ENCODE results near the gene EPHB3. TPM values are rescaled to one million over a fixed set of nuclear protein-coding genes. Genes with fewer than 3 reads are reported as not detected.

EPHB3 gene
- total RNA-seq, 2 donors from 2014 or later: 40.1 to 64.2 TPM

- intact Hi-C loops (cut with DNase I): no loop called here
- no peaks in the 10 kb centered on the region for H3K9me3 ChIP-seq
- no peak overlapping the region for H3K27ac ChIP-seq
- no peaks in the 10 kb centered on the region for H3K36me3 ChIP-seq
- no peaks in the 10 kb centered on the region for H3K27me3 ChIP-seq
- DNase-seq: no peak
- no peak overlapping the region for H3K4me3 ChIP-seq
- no peaks in the 10 kb centered on the region for H3K4me1 ChIP-seq
- no peak overlapping the region for H3K9ac ChIP-seq (ENCODE audit: low read depth in 2 of 2, low read length in 2 of 2)
- no peak for TF ChIP-seq CTCF (IDR thresholded peaks at IDR 0.05)
Measured at GRCh38 chr3:184580376-184580775, 18.8 kb downstream of the EPHB3 start.

- no peaks in the 10 kb centered on the region for H3K27me3 ChIP-seq
- no peaks in the 10 kb centered on the region for H3K36me3 ChIP-seq
Measured at GRCh38 chr3:184581331-184581855, 19.8 kb downstream of the EPHB3 start.

DNA sequence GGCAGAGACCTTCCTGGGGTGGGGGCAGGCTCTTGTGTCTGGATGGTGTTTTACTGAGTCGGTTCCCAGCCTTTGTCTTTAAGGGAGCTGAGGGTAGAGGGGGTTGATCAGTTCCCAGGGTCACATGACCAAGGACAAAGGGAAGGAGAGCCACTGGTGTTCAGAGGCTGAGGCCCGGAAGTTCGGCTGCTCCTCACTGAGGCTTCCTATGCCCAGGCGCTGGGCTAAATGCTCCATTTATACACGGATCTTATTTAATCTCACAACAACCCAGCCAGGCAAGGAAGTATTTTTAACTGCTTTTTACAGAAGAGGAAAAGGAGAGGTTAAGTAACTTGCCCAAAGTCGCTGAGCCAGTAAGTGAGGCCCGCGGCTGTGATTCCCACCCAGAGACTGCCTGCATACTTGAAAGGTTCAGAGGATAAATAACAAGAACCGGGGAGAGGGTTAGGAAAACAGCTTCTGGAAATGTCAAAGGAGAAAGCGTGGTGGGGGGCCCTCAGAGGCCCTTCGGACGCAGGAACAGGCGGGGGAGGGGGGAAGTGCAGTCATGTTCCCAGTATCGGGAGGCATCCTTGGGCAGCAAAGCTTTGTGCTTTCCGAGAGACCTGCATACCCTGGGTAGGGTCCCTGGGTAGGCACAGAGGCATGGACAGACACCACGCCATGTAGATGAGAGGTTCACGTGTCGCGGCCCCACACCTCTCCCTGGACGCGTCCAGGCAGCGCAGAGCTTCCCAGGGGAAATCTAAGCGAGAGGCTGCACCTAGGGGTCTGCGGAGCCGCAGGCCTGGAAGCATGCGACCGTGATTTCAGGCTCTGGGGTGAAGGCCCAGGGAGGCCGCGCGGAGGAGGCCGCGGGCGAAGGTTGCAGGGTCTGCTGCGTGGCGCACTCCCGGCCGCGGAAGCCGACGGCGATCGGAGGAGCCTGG, 21.3 kb downstream of the EPHB3 start:
- no peak for TF ChIP-seq CTCF (IDR thresholded peaks at IDR 0.05)
- no peak for DNase-seq
- no peaks in the 10 kb centered on the region for H3K27me3 ChIP-seq
- H3K36me3 ChIP-seq: no peaks in the 10 kb centered on the region
- peak overlapping the region; percentile 45 for H3K4me3 ChIP-seq
- H3K4me1 ChIP-seq: no peaks in the 10 kb centered on the region
- H3K9ac ChIP-seq (ENCODE audit: low read depth in 2 of 2, low read length in 2 of 2): peak overlapping the region; percentile 61 to 70
- H3K9me3 ChIP-seq: no peaks in the 10 kb centered on the region
- intact Hi-C loops (cut with DNase I): no loop called here
- peak overlapping the region; percentile 9 for H3K27ac ChIP-seq

More at GRCh38 chr3:184581331-184581855, 19.8 kb downstream of the EPHB3 start:
- DNase-seq: no peak
- Histone ChIP-seq H3K4me3 (no peak overlapping the region), H3K27ac (no peak overlapping the region), H3K9ac (ENCODE audit: low read depth in 2 of 2, low read length in 2 of 2) (peak overlapping the region in 1 of 2 donors; percentile 34), H3K9me3 (no peaks in the 10 kb centered on the region), H3K4me1 (no peaks in the 10 kb centered on the region)
- intact Hi-C loops (cut with DNase I): no loop called here
- TF ChIP-seq CTCF (IDR thresholded peaks at IDR 0.05): no peak

- intact Hi-C loops (cut with DNase I): no loop called here
- H3K4me1 ChIP-seq: no peaks in the 10 kb centered on the region
- H3K4me3 ChIP-seq: peak overlapping the region; percentile 45
- DNase-seq: no peak
- no peaks in the 10 kb centered on the region for H3K9me3 ChIP-seq
- H3K36me3 ChIP-seq: no peaks in the 10 kb centered on the region
- peak overlapping the region; percentile 61 to 70 for H3K9ac ChIP-seq (ENCODE audit: low read depth in 2 of 2, low read length in 2 of 2)
- H3K27me3 ChIP-seq: no peaks in the 10 kb centered on the region
- H3K27ac ChIP-seq: no peak overlapping the region
- no peak for TF ChIP-seq CTCF (IDR thresholded peaks at IDR 0.05)
Measured at GRCh38 chr3:184583578-184584451, 22.2 kb downstream of the EPHB3 start.

GRCh38 chr3:184584464-184584891, 22.9 kb downstream of the EPHB3 start:
- Histone ChIP-seq H3K9me3 (no peaks in the 10 kb centered on the region), H3K4me3 (no peak overlapping the region)

More at GRCh38 chr3:184584464-184584891, 22.9 kb downstream of the EPHB3 start:
- TF ChIP-seq CTCF (IDR thresholded peaks at IDR 0.05): no peak
- H3K36me3 ChIP-seq: no peaks in the 10 kb centered on the region
- H3K27me3 ChIP-seq: no peaks in the 10 kb centered on the region
- H3K9ac ChIP-seq (ENCODE audit: low read depth in 2 of 2, low read length in 2 of 2): peak overlapping the region; percentile 9 to 15
- no peak for DNase-seq
- no peak overlapping the region for H3K27ac ChIP-seq
- H3K4me1 ChIP-seq: no peaks in the 10 kb centered on the region
- intact Hi-C loops (cut with DNase I): no loop called here
